NCI-H2227 (cell line): ENCODE results near the gene RPRD2.
"Not testable (repeated sequence)": the region's sequence is repeated elsewhere in the genome, so short reads cannot be mapped to it uniquely, and the experiment has no call there.

Experiments used
- DNase-seq: peaks from one replicate; lab custom pipeline; 2025; ENCODE audit not compliant: unreplicated experiment; lab: John Stamatoyannopoulos, UW

The RPRD2 gene

DNA sequence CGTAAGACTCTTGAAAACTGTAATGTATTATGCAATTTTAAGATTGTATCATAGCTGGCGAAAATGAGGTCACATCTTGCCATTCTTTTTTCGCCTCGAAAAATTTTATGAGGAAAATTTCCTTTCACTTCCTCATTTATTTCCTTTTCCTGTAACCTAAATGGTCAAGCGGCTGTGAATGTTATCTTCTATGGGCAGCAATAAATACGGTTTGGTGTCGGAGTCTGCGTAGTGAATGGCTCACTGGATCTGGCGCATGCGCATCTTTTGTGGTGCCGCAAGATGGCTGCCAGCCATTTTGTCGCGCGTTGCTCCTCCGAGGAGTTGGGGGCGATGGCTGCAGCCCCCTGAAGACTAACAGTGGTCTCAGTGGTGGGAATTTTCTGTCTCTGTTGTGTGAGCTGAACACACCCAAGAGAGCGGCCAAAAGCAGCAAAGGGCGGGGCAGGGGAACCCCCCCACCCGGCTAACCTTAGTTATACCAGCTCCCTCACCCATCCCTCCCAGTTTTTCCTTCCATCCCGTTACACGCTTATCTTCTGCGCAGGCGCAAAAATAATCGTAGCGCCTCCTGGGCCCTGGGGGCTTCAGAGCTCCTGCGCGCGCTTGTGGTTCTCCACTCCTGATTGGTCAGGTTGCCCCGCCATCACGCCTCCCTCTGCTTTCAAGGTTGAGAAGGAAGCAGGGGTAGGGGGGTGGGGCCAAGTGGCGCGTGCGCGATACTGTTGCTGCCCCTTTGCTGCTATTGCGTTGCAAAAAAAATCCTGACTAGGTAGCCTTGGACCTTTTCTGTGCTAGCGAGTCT is at the start of gene RPRD2:
Gene RPRD2 (plus strand): TSS at position 722 of the 805 bp plus-strand sequence. CDS start 568 bp downstream, outside the sequence.
- DNase-seq, result peak; percentile 100

DNA sequence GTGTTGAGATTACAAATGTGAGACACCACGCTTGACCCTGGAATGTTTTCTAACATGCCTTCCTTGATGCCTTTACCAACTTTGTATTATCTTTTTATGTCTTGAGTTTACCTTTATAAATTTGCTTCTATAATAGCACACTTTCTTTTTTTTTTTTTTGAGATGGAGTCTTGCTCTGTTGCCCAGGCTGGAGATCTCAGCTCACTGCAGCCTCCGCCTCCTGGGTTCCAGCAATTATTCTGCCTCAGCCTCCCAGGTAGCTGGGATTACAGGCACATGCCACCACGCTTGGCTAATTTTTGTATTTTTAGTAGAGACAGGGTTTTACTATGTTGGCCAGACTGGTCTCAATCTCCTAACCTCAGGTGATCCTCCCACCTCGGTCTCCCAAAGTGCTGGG is 49.3 kb upstream of the RPRD2 start:
- not testable (repeated sequence) for DNase-seq

DNA sequence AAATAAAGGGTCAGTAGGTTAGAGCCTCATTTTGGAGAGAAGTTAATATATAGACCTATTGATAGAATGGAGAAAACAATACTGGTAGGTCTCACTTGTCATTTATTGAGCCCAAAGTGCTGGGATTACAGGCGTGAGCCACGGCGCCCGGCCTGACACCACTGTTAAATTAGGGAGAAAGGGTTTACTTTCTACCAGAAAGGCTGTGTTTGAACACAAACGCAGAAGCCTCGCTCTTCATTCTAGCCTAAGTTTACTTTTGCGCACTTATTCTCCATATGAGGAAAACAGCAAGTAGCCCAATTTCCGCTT is 43.3 kb upstream of the RPRD2 start:
- DNase-seq, result no peak

DNA sequence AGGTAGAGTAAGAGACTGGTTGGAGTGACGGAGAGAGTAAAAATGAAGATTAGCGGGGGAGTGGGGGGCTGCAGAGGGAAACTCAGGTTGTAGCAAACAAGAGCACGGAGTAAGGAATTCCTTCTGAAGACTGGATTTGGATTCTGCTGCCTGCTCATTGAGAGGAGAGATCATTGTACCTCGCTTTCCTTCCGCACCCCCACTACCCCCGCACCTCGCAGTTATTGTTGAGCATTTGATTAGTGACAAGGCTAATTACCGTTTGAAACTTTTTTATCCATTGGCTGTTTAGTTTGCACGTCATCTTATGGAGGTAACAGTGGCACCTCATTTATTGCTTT is 42.2 kb upstream of the RPRD2 start:
- DNase-seq, result no peak

DNA sequence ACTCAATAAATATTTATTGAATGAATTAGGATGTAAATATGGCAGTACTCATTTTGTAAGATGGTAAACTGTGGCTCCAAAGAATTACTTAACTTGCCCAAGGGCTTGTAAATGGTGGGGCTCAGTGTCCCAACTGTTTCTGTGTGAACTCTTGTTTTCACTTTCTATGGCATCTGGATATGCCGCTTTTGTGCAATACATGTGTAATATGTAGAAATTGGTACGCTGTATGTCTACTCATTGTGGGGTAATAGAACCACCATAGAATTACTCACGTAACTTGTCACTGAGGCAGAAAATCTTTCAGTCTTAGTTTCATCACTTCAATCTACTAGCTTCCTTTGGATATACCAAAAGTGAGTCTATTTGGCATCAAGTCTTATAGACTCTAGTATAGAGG is 41.6 kb upstream of the RPRD2 start:
- no peak for DNase-seq

DNA sequence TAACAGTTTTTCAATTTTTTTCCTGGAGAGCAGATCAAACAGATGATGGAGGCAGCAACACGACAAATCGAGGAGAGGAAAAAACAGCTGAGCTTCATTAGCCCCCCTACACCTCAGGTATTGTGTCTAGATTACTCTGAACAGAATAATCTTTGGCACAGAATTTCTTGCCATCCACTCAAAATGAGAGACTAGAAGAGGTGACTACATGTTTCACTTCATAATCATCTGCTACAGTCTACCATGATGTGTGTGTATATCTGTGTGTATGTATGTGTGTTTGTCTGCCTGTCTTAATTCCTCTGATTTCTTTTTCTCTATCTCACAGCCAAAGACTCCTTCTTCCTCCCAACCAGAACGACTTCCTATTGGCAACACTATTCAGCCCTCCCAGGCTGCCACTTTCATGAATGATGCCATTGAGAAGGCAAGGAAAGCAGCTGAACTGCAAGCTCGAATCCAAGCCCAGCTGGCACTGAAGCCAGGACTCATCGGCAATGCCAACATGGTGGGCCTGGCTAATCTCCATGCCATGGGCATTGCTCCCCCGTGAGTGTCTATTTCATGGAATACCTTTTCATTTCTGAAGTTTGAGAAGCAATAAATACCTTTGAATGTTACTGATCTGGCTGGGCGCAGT is 31.2 kb upstream of the RPRD2 start:
- DNase-seq, result no peak

DNA sequence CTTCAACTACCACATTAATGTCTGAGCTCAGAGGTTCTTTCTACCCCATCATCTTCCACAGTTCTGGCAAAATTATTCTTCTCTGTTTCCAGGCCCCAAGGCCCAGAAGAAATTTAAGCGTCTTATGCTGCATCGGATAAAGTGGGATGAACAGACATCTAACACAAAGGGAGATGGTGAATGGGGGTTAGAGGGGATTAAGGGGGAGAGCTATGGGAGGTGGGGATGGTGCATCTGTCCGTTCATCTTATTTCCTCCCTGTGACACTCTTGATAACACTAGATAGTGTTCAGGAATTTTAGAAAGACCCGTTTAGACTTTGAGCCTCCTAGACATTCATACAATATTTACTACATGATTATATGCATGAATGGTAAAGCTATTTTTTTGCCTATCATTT is 17.6 kb upstream of the RPRD2 start:
- no peak for DNase-seq

DNA sequence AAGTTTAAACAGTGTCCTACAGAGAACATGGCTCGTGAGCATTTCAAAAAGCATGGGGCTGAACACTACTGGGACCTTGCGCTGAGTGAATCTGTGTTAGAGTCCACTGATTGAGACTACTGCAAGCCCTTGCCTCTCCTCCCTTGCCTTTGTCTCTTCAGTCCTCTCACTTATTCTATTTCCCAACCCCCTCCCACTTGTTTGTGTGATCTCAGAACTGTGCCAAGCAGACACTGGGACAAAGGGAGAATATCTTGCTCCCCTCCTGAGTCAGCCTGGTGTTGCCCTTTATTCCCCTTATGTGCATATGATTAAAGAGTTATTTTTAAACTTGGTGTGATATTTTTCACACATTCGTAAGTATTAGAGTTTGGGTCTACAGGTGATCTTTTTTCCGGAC is 11.1 kb upstream of the RPRD2 start:
- DNase-seq, result no peak

DNA sequence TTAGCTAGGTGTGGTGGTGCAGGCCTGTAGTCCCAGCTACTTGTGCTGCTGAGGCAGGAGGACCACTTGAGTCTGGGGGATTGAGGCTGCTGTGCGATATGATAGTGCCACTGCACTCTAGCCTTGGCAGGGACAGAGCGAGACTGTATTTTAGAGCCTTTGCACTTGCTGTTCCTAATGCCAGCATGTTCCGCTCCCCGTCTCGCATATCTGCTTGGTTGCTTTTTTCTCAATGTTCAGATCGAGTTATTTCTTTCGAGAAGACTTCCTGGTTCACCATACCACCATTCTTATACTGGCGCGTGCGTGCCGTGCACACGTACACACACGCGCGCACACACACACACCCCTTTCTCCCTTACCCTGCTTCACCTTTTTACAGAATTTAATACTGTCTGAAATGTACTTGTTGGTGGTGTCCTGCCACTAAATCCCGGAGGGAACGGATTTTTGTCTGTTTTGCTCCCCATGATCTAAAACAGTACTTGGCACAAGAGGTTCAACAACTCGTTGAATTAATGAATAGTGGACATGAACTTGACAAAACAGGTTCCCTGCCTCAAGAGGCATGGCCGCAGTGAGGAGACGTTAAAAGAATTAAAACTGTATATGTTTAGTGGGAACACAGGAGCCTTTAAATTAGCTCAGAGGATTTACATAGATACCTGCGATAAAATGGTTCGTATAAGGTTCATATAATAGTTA is 1.1 kb upstream of the RPRD2 start:
- DNase-seq, result peak; percentile 78

DNA sequence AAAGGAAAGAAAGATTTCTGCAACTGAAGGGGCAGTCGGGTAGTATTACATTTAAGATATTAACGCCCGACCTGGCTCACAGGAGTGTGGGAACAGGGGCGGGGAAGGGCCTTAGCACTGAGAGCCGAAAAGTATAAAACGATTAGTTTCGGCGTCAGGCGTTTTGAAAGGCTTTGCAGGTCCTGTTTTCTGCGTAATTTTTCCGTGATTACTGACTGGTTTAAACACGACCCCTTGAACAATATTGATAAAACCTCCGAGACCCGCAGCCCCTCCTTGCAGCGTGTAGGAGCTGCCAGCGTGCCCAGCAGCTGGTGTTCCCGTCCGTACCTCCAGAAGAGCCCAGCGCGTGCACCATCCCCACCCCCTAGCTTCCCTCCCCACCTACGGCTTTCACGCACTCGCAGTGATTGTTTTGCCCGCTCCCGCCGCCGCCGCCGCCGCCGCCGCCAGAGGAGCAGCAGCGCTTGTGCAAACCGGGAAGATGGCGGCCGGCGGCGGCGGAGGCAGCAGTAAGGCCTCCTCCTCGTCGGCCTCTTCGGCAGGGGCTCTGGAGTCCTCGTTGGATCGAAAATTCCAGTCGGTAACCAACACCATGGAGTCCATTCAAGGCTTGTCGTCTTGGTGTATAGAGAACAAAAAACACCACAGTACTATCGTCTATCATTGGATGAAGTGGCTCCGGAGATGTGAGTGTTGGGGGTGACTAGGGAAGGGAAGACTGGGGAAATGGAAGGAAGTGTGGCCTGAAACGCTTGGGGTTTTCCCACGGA is 470 bp downstream of the RPRD2 start:
- peak; percentile 88 for DNase-seq

DNA sequence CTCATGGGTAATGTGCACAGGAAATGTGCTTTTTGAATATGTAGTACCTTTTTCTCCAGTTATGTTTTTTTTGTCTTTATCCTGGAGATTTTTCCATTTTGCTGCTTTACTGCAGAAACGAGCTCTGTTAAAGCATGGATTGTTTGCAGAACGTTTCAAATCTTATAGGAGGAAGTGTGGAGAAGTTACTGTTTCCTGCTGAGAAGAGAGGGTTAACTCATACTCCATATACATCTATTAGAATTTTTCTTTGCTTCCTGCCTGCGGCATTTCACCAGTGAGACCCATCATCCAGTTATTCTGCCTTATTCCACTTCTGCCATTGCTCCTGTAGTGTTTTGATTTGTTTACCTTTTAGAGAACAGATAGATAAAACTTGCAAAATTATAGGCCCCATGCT is 2.0 kb downstream of the RPRD2 start:
- no peak for DNase-seq

DNA sequence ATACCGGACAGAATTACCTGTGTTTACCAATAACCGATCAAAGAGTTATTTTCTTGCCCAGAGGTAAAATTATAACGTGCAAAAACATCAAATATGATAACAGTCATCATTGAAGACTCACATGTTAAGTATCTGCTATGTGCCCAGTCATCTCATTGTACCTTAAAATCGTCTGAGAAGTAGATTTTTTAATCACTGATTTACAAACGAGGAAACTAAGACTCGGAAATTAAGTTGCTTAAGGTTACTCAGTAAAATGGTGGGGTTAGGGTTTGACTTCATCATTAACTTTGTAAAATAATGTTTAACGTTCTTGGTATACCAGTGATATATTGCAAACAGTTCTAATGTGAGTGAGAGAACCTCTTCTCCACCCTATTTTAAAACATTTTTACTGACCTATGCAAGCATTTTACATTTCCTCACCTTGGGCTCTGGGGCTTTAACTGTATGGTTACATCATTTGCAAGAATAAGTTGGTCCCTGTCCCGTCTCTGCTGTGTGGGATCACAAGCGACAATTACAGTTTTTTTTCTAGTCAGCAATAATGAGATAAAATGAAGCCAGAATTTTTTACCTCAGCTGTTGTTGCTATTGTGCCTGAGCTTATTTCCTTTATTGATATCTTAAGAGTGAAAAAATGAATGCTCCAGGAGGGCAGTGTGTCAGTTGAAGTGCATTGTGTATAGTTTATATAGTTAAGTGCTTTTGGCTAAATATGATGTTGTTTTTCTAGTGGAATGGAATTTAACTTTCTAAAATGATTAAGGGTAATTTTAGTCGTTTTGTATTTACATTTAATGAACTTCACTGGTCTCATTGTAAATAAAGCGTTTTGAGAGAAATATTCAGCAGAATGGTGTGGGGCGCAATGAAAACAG is 2.7 kb downstream of the RPRD2 start:
- DNase-seq, result no peak

DNA sequence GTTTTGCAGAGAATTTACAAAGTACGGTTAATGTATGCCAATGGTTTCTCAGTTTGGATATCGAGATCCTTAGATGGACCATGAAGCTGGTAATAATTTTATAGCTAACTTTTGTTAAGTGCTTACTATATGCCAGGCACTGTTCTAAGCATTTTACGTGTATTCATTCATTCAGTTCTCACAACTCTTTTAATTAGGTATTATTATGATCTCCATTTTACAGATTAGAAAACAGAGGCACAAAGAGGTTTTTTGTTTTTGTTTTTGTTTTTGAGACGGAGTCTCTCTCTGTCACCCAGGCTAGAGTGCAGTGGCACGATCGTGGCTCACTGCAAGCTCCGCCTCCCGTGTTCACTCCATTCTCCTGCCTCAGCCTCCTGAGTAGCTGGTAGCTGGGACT is 7.2 kb downstream of the RPRD2 start:
- no peak for DNase-seq

DNA sequence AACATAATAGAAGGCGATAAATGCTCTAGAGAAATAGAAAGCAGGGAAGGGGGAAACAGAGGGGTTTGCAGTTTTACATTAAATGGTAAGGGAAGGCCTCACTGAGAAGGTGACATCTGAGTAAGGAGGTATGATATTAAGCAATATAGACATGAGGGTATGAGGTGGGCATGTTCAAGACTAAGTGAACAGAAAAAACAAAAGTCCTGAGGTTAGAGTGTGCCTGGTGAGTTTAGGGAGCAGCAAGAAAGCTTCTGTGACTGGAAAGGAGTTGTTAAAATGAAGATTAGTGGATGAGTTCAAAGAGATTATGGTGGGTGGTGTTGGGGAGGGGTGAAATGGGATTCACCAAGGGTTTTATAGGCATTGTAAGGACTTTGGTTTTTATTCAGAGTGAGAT is 8.6 kb downstream of the RPRD2 start:
- DNase-seq, result no peak

DNA sequence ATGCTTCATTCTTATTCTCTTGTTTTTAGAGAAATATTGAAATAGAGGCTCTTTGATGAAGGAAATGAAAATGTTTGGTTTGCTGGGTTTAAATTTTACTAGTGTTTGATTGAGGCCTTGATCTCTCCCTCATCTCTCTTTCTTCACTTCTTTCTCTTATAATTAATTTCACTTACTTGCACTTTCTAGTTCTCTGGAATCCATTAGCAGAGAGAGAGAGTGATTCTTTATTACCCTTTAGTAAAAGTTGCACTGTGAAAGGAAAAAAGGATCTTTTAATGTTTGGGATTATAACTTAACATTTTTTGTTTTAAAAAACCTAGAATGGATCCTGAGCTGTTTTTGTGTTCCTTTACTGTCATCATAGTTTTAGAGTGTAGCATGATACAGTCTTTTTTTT is 12.2 kb downstream of the RPRD2 start:
- no peak for DNase-seq

DNA sequence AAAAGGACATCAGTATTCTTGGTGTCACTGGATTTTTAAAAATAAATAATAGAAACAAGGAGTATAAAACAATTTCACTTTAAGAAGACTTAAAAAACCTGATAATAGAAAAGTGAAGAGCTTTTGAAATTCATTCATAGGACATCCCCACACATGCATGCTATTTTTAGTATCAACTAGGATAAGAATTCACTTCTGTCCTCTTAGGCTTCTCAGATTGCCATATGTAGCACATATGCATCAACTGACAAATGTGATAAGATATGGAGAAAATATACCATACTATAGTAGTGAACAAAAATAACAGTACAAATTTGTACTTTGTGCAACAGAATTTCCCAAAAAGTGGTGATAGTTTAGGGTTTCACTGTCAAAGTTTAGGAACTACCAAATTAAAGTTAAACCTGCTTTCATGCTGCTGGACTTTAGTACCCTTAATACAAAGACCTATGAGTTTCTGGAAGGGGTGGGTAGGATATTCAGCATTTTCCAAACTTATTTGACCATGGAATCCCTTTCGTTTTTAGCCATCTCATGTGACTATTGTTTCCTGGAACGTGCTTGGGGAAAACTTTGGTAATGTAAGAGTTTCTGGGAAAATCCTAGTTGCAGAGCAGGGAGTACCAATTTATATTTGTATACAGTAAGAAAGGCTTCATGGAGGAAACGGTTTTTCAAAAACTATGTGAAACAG is 19.8 kb downstream of the RPRD2 start:
- DNase-seq, result no peak

DNA sequence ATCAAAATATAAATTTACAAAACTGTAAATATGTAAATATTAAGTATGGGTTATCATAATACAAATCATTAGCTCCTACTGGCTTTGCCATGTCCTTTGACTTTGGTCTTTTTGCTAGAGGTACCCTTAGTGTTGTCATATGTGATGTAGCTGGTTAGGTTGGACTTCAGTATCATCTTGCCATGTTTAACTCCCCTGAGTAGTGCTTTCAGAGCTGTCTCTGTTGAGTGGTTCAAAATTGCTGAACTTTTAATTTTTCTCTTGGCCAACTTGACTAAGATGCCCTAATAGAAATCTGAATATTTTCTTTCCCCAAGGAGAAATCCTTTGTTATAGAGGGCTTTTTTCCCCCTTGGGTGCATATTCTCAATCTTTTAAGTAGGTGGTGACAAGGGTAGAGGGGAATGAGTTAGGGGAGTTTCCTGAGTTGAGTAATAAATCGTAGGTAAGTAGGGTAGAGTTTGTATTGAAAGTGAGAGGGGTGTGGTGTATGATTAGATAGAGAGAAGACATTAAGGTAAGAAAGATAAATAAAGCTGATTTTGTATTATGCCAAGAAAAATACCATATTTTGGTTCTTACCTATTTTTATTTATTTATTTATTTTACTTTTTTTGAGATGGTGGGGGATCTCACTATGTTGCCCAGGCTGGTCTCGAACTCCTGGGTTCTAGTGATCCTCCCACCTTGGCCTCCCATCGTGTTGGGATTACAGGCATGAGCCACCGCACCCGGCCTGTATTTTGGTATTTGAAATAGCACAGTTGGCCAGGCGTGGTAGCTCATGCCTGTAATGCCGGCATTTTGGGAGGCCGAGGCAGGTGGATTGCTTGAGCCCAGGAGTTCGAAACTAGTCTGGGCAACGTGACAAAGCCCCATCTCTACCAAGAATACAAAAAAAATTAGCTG is 21.8 kb downstream of the RPRD2 start:
- no peak for DNase-seq

DNA sequence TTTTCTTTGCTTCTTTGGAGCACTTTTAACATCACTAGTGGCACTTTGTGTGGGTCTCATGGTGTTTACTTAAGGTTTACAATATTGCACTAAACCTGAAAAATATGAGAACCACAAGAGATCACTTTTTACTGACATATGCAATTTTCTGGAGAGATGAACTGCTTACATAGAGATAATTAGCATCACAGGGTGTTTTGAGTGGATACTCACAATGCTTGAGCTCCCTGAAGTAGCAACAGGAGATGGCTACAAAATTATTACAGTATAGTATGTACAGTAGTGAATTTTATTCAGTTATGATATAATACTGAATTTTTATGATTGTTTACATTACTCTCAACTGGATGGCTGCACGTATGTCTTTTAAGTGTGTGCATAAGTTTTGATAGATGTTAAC is 22.6 kb downstream of the RPRD2 start:
- DNase-seq, result peak; percentile 24

DNA sequence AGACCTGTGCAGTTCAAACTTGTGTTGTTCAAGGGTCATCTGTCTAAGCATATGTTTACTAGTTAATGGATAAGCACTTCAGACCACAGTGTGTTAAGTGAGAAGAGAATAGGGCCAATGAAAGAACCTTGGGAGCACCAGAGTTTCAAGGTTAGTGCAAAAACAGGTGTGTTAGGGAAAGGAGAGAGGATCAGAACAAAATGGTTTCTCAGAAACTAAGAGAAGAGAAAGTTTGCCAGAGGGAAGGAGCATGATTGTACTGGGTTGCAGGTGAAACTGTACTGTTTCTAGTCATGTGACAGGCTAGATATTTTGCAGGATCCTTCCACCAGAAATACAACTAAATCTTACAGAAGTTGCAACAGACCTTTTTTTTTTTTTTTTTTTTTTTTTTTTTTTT is 23.3 kb downstream of the RPRD2 start:
- no peak for DNase-seq
